BLaER1 treated with 17β-estradiol and CSF1 and Interleukin-3, amounts not matched to agents 10 nM and 100 nM (cell line): ENCODE data around the gene SPIRE1.
"Not testable (repeated sequence)": the region's sequence is repeated elsewhere in the genome, so short reads cannot be mapped to it uniquely, and the experiment has no call there.

Experiments
- H3K27ac ChIP-seq, 11 experiments: shearing (Covaris generic); formaldehyde crosslinking; 2 replicates each; pipeline ENCODE4 v1.8.1; 2022
- H3K27me3 ChIP-seq, 11 experiments: shearing (Covaris generic); formaldehyde crosslinking; 2 replicates each; pipeline ENCODE4 v1.8.1; 2022
- H3K36me3 ChIP-seq, 11 experiments: shearing (Covaris generic); formaldehyde crosslinking; 2 replicates each; pipeline ENCODE4 v1.8.1; 2022
- H3K4me1 ChIP-seq, 10 experiments: shearing (Covaris generic); formaldehyde crosslinking; 2 replicates each; pipeline ENCODE4 v1.8.1; 2022
- H3K4me2 ChIP-seq, 11 experiments: shearing (Covaris generic); formaldehyde crosslinking; 2 replicates each; pipeline ENCODE4 v1.8.1; 2022
- H3K4me3 ChIP-seq, 10 experiments: shearing (Covaris generic); formaldehyde crosslinking; 2 replicates each; pipeline ENCODE4 v1.8.1; 2022
- H3K9ac ChIP-seq, 11 experiments: shearing (Covaris generic); formaldehyde crosslinking; 2 replicates each; pipeline ENCODE4 v1.8.1; 2022
- H3K9me3 ChIP-seq, 11 experiments: shearing (Covaris generic); formaldehyde crosslinking; replicated peaks in 1 of 11; 2 replicates each; pipeline ENCODE4 v1.8.1; 2022
- H4K20me1 ChIP-seq, 11 experiments: shearing (Covaris generic); formaldehyde crosslinking; 2 replicates each; pipeline ENCODE4 v1.8.1; 2022
- Cebpa-rat ChIP-seq, 11 experiments: shearing (Covaris generic); IDR thresholded peaks; 2 replicates each; pipeline ENCODE4 v1.8.1; 2022

SPIRE1 gene

GRCh38 chr18:12656605-12656937, 1.3 kb downstream of the SPIRE1 start:
- peaks cover 40 to 80% (median 70%) of the 10 kb centered on the region in 11 experiments for H3K27me3 ChIP-seq
- H3K36me3 ChIP-seq: peaks cover 0 to 6% (median 0%) of the 10 kb centered on the region in 11 experiments; a peak in 1 of 22 replicates
- peaks cover 5 to 35% (median 9%) of the 10 kb centered on the region in 10 experiments for H3K4me1 ChIP-seq
- TF ChIP-seq Cebpa-rat (IDR thresholded peaks at IDR 0.05): no peak
- H3K9me3 ChIP-seq: no peaks in the 10 kb centered on the region
- H3K9ac ChIP-seq: peak overlapping the region in 6 of 11 experiments; percentile 61 to 92 (median 72); a peak in 8 of 22 replicates
- H3K4me3 ChIP-seq: peak overlapping the region; percentile 65 to 96 (median 80); a peak in 18 of 20 replicates
- H3K27ac ChIP-seq: no peak overlapping the region; a peak in 1 of 22 replicates
- peak overlapping the region; percentile 72 to 99 (median 96) for H3K4me2 ChIP-seq
- H4K20me1 ChIP-seq: peaks cover 3 to 52% (median 18%) of the 10 kb centered on the region in 11 experiments; a peak in 16 of 22 replicates

GRCh38 chr18:12654971-12655370, 2.9 kb downstream of the SPIRE1 start:
- Histone ChIP-seq H3K36me3 (no peaks in the 10 kb centered on the region), H3K27ac (no peak overlapping the region), H4K20me1 (peaks cover 3 to 68% (median 18%) of the 10 kb centered on the region in 11 experiments; a peak in 17 of 22 replicates), H3K4me2 (no peak overlapping the region), H3K4me1 (peaks cover 5 to 35% (median 9%) of the 10 kb centered on the region in 10 experiments), H3K4me3 (no peak overlapping the region), H3K27me3 (peaks cover 40 to 80% (median 70%) of the 10 kb centered on the region in 11 experiments), H3K9me3 (no peaks in the 10 kb centered on the region), H3K9ac (no peak overlapping the region)
- no peak for TF ChIP-seq Cebpa-rat (IDR thresholded peaks at IDR 0.05)

DNA sequence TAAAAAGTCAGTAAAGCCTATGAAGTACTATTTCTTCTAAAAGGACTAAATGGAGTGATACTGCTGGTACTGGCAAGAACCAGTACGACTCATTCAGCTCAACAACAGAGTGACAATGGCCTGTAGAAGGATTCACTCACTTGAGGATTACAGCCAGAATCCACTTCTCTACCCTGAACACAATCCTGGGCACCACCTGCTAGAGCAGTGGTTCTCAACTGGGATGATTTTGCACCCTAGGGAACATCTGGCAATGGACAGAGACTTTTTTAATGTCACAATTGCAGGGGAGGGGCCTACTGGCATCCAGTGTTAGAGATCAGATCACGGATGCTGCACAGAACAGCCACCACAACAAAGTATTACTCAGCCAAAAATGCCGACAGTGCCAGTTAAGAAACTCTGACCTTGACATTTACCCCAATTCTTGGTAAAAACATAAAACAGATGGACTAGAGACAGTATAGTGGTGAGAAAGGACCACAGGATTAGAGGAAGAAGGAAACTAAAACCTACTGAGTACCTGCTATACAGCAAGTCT, 5.0 kb downstream of the SPIRE1 start:
- Histone ChIP-seq H3K27me3 (peaks cover 31 to 61% (median 52%) of the 10 kb centered on the region in 11 experiments), H3K36me3 (peaks cover 0 to 12% (median 0%) of the 10 kb centered on the region in 11 experiments; a peak in 1 of 22 replicates), H3K4me1 (peaks cover 5 to 30% (median 9%) of the 10 kb centered on the region in 10 experiments), H3K4me3 (no peak overlapping the region), H3K9ac (peak overlapping the region in 1 of 11 experiments; percentile 31; a peak in 1 of 22 replicates), H3K9me3 (no peaks in the 10 kb centered on the region), H3K4me2 (peak overlapping the region in 3 of 11 experiments; percentile 26 to 59 (median 55); a peak in 5 of 22 replicates), H3K27ac (no peak overlapping the region), H4K20me1 (peaks cover 0 to 88% (median 6%) of the 10 kb centered on the region in 11 experiments; a peak in 12 of 22 replicates)
- TF ChIP-seq Cebpa-rat (IDR thresholded peaks at IDR 0.05): no peak

- no peak overlapping the region for H3K4me3 ChIP-seq
- no peak for TF ChIP-seq Cebpa-rat (IDR thresholded peaks at IDR 0.05)
These were observed 6.3 kb downstream of the SPIRE1 start for GRCh38 chr18:12651651-12652050.

DNA sequence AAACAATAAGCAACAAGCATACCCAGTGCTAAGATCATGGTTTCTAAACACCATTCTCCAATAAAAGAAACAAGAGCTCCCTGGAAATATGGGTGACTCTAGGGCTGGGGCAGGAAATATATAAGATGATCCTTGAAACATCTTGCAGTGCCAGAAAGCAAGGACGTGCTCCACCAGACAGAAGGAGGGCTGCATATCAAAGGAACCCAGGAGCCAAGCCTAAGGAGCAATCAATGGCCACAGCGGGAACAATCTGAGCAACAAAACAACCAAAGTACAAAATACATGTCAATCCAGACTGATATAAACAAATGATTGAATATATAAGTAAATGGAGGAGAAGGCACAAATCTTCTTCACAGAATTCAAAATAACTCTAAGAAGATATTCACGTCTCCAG, 10.1 kb downstream of the SPIRE1 start:
- no peaks in the 10 kb centered on the region for H3K9me3 ChIP-seq
- H3K4me2 ChIP-seq: no peak overlapping the region
- TF ChIP-seq Cebpa-rat (IDR thresholded peaks at IDR 0.05): no peak

More at GRCh38 chr18:12651651-12652050, 6.3 kb downstream of the SPIRE1 start:
- no peaks in the 10 kb centered on the region for H3K9me3 ChIP-seq
- peaks cover 0 to 17% (median 0%) of the 10 kb centered on the region in 11 experiments; a peak in 1 of 22 replicates for H3K36me3 ChIP-seq
- no peak overlapping the region for H3K27ac ChIP-seq
- H3K9ac ChIP-seq: no peak overlapping the region
- no peak overlapping the region for H3K4me2 ChIP-seq
- peaks cover under 1 to 30% (median 2%) of the 10 kb centered on the region in 10 experiments; a peak in 17 of 20 replicates for H3K4me1 ChIP-seq
- peaks cover 25 to 49% (median 39%) of the 10 kb centered on the region in 11 experiments for H3K27me3 ChIP-seq
- H4K20me1 ChIP-seq: peaks cover 0 to 100% (median under 1%) of the 10 kb centered on the region in 11 experiments; a peak in 10 of 22 replicates

GRCh38 chr18:12645751-12646203, 12.1 kb downstream of the SPIRE1 start:
- H3K27me3 ChIP-seq: no peaks in the 10 kb centered on the region
- peaks cover 0 to 17% (median 0%) of the 10 kb centered on the region in 10 experiments; a peak in 4 of 20 replicates for H3K4me1 ChIP-seq
- no peaks in the 10 kb centered on the region for H3K9me3 ChIP-seq
- H3K27ac ChIP-seq: no peak overlapping the region
- TF ChIP-seq Cebpa-rat (IDR thresholded peaks at IDR 0.05): no peak
- peaks cover 0 to 17% (median 0%) of the 10 kb centered on the region in 11 experiments; a peak in 1 of 22 replicates for H3K36me3 ChIP-seq
- no peak overlapping the region for H3K9ac ChIP-seq
- H3K4me3 ChIP-seq: no peak overlapping the region
- peaks cover 0 to 97% (median 0%) of the 10 kb centered on the region in 11 experiments; a peak in 2 of 22 replicates for H4K20me1 ChIP-seq
- H3K4me2 ChIP-seq: peak overlapping the region in 3 of 11 experiments; percentile 2 to 76 (median 58); a peak in 5 of 22 replicates

More for the DNA sequence above, 10.1 kb downstream of the SPIRE1 start:
- H3K27ac ChIP-seq: no peak overlapping the region
- H3K27me3 ChIP-seq: peaks cover 3 to 11% (median 7%) of the 10 kb centered on the region in 11 experiments; a peak in 17 of 22 replicates
- H3K36me3 ChIP-seq: peaks cover 0 to 17% (median 0%) of the 10 kb centered on the region in 11 experiments; a peak in 1 of 22 replicates
- H4K20me1 ChIP-seq: peaks cover 0 to 98% (median 0%) of the 10 kb centered on the region in 11 experiments; a peak in 4 of 22 replicates
- H3K4me3 ChIP-seq: no peak overlapping the region
- H3K4me1 ChIP-seq: peaks cover 0 to 21% (median 0%) of the 10 kb centered on the region in 10 experiments; a peak in 5 of 20 replicates
- no peak overlapping the region for H3K9ac ChIP-seq

DNA sequence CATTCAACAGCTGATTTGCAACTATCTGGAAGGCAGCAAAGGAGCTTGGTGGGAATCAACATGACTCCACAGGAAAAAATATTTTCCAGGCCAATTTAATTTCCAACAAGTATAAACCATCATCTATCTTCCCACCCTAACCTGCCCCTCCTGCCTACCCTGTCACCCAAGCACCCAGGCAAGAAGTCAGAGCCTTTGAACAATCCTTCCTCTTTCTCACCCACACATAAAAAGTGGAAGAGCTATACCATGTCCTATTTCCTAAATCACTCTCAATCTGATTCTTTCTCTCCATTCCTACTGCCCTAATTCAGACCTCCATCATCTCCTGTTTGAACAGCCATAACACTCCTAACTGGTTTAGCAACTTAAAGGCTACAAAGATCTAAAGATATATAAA, 12.7 kb downstream of the SPIRE1 start:
- H3K36me3 ChIP-seq: peaks cover 0 to 17% (median 0%) of the 10 kb centered on the region in 11 experiments; a peak in 1 of 22 replicates
- H3K4me3 ChIP-seq: no peak overlapping the region
- no peak overlapping the region for H3K9ac ChIP-seq
- peaks cover 0 to 97% (median 0%) of the 10 kb centered on the region in 11 experiments; a peak in 2 of 22 replicates for H4K20me1 ChIP-seq
- no peak for TF ChIP-seq Cebpa-rat (IDR thresholded peaks at IDR 0.05)
- no peaks in the 10 kb centered on the region for H3K9me3 ChIP-seq
- H3K4me2 ChIP-seq: peak overlapping the region in 3 of 11 experiments; percentile 2 to 76 (median 58); a peak in 5 of 22 replicates
- H3K4me1 ChIP-seq: peaks cover 0 to 17% (median 0%) of the 10 kb centered on the region in 10 experiments; a peak in 4 of 20 replicates
- H3K27ac ChIP-seq: no peak overlapping the region
- H3K27me3 ChIP-seq: no peaks in the 10 kb centered on the region

DNA sequence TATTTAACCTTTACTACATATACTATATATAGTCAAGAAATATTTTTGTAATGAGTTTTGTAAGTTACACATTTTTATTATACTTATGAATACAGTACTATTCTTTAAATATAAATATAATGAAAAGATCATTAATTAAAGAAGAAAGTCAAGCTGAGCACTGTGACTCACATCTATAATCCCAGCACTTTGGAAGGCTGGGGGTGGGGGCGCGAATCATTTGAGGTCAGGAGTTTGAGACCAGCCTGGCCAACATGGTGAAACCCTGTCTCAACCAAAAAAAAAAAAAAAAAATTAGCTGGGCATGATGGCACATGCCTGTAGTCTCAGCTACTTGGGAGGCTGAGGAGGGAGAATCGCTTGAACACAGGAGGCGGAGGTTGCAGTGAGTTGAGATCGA, 14.2 kb downstream of the SPIRE1 start:
- H3K4me1 ChIP-seq: peaks cover 4 to 17% (median 7%) of the 10 kb centered on the region in 10 experiments; a peak in 13 of 20 replicates
- H3K27ac ChIP-seq, H3K4me3 ChIP-seq, H3K9ac ChIP-seq, H3K27me3 ChIP-seq, H3K4me2 ChIP-seq, H3K9me3 ChIP-seq: not testable (repeated sequence)
- H4K20me1 ChIP-seq: peaks cover 0 to 95% (median 0%) of the 10 kb centered on the region in 11 experiments; a peak in 2 of 22 replicates
- peaks cover 0 to 13% (median 0%) of the 10 kb centered on the region in 11 experiments; a peak in 1 of 22 replicates for H3K36me3 ChIP-seq

GRCh38 chr18:12640881-12641200, 17.1 kb downstream of the SPIRE1 start:
- H3K27me3 ChIP-seq: no peaks in the 10 kb centered on the region
- H4K20me1 ChIP-seq: peaks cover 0 to 86% (median 0%) of the 10 kb centered on the region in 11 experiments; a peak in 2 of 22 replicates
- no peak for TF ChIP-seq Cebpa-rat (IDR thresholded peaks at IDR 0.05)
- no peak overlapping the region for H3K4me2 ChIP-seq
- no peak overlapping the region for H3K4me3 ChIP-seq
- H3K36me3 ChIP-seq: no peaks in the 10 kb centered on the region
- H3K9ac ChIP-seq: no peak overlapping the region
- H3K27ac ChIP-seq: no peak overlapping the region
- no peaks in the 10 kb centered on the region for H3K9me3 ChIP-seq
- peaks cover 4 to 13% (median 7%) of the 10 kb centered on the region in 10 experiments; a peak in 13 of 20 replicates for H3K4me1 ChIP-seq
